Measurements from ENCODE around the gene TMEM81. TPM values are rescaled to one million over a fixed set of nuclear protein-coding genes. Genes with fewer than 3 reads are reported as not detected.

The TMEM81 gene
- total RNA-seq, 1 donor from 2014 or later, result 3.5 TPM

- H3K4me1 ChIP-seq, result peaks cover 3% of the 10 kb centered on the region
- no peak overlapping the region for H3K27ac ChIP-seq
- no peak overlapping the region for H3K4me3 ChIP-seq
- H3K36me3 ChIP-seq, result no peaks in the 10 kb centered on the region
- DNase-seq (no peak), ATAC-seq (no peak)
- TF ChIP-seq, protein P1, sequence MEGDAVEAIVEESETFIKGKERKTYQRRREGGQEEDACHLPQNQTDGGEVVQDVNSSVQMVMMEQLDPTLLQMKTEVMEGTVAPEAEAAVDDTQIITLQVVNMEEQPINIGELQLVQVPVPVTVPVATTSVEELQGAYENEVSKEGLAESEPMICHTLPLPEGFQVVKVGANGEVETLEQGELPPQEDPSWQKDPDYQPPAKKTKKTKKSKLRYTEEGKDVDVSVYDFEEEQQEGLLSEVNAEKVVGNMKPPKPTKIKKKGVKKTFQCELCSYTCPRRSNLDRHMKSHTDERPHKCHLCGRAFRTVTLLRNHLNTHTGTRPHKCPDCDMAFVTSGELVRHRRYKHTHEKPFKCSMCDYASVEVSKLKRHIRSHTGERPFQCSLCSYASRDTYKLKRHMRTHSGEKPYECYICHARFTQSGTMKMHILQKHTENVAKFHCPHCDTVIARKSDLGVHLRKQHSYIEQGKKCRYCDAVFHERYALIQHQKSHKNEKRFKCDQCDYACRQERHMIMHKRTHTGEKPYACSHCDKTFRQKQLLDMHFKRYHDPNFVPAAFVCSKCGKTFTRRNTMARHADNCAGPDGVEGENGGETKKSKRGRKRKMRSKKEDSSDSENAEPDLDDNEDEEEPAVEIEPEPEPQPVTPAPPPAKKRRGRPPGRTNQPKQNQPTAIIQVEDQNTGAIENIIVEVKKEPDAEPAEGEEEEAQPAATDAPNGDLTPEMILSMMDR (IDR thresholded peaks at IDR 0.05), result no peak
- H3K27me3 ChIP-seq, result peaks cover 60% of the 10 kb centered on the region
- no peaks in the 10 kb centered on the region for H3K9me3 ChIP-seq
- intact Hi-C loops (cut with DNase I), result no loop called here
Measured at GRCh38 chr1:205044741-205045140, 39.5 kb downstream of the TMEM81 start.

GRCh38 chr1:205043866-205044265 lies 40.4 kb downstream of the TMEM81 start:
- intact Hi-C loops (cut with DNase I), result no loop called here
- ATAC-seq, result no peak

GRCh38 chr1:205042911-205043806 lies 41.1 kb downstream of the TMEM81 start, which contains the start of gene CNTN2:
CNTN2 (plus strand) TSS chr1:205043212; CDS start chr1:205053186, 9,974 bp downstream.
- intact Hi-C loops (cut with DNase I), result no loop called here
- Histone ChIP-seq H3K9me3 (no peaks in the 10 kb centered on the region), H3K4me3 (no peak within 1 kb of the TSS), H3K27me3 (peaks cover 60% of the 10 kb centered on the region), H3K27ac (no peak within 1 kb of the TSS), H3K36me3 (no peaks in the 10 kb centered on the region), H3K4me1 (peaks cover 3% of the 10 kb centered on the region)
- DNase-seq (no peak), ATAC-seq (peak; percentile 3)
- TF ChIP-seq, protein P1 (IDR thresholded peaks at IDR 0.05), result no peak

More at GRCh38 chr1:205043866-205044265, 40.4 kb downstream of the TMEM81 start:
- no peak for DNase-seq
- Histone ChIP-seq H3K4me3 (no peak overlapping the region), H3K27ac (no peak overlapping the region), H3K4me1 (peaks cover 3% of the 10 kb centered on the region), H3K9me3 (no peaks in the 10 kb centered on the region), H3K27me3 (peaks cover 60% of the 10 kb centered on the region), H3K36me3 (no peaks in the 10 kb centered on the region)
- TF ChIP-seq, protein P1 (IDR thresholded peaks at IDR 0.05), result no peak

- Histone ChIP-seq H3K36me3 (no peaks in the 10 kb centered on the region), H3K4me3 (no peak overlapping the region), H3K27ac (no peak overlapping the region), H3K9me3 (no peaks in the 10 kb centered on the region), H3K27me3 (peaks cover 58% of the 10 kb centered on the region), H3K4me1 (peaks cover 3% of the 10 kb centered on the region)
- TF ChIP-seq, protein P1 (IDR thresholded peaks at IDR 0.05), result no peak
- intact Hi-C loops (cut with DNase I), result no loop called here
- ATAC-seq (no peak), DNase-seq (no peak)
Measured at GRCh38 chr1:205041998-205042910, 42.0 kb downstream of the TMEM81 start.

DNA sequence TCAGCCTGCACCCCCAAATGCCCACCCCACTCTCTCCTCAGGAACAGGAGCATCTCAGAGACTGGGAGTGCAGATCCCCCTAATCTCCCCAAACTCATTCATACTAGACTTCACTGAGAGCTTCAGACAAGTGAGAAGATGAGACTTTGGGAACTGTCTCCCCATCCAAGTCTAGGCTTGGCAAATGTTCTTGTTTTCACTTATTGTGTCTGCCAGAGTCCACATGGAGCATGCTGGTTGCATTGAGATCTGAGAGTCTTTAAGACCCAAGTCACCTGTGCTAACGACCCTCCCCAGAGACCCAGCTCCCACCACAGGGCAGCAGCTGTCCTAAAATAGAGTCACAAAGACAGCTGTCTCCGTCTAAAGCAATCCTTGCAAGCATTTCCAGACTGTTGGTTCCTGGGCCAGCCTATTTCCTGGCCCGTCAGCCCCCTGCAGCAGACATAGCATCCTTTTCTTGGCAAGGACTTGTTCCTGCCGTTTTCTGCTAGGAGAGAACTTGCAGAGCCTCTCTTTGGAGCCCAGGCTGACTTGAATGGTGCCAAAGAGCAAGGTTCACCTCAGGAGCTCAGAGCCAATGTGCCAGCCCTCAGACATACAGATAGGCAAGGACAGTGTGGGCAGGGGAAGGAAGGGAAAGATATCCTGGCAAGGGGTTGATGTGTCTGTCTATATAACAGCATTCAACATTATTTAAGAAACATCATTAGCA lies 43.1 kb downstream of the TMEM81 start:
- TF ChIP-seq, protein P1 (IDR thresholded peaks at IDR 0.05), result no peak
- peaks cover 48% of the 10 kb centered on the region for H3K27me3 ChIP-seq
- peaks cover 3% of the 10 kb centered on the region for H3K4me1 ChIP-seq
- DNase-seq (no peak), ATAC-seq (no peak)
- H3K36me3 ChIP-seq, result no peaks in the 10 kb centered on the region
- H3K9me3 ChIP-seq, result no peaks in the 10 kb centered on the region
- no peak overlapping the region for H3K4me3 ChIP-seq
- intact Hi-C loops (cut with DNase I), result no loop called here
- H3K27ac ChIP-seq, result no peak overlapping the region

All from upper lobe of right lung (tissue), 1 donor.